GM12864 (cell line): Measurements from ENCODE around the gene SELENOS.

Experiments
- DNase-seq: peaks from one replicate; pipeline ENCODE4 v3.0.0-alpha.2; 2011; ENCODE audit warnings: low read depth
- H3K4me3 ChIP-seq: 2 replicates; pipeline ENCODE4 v1.5.1; 2011; ENCODE audit warnings: mild to moderate bottlenecking, low read depth, low read length, control low read depth
- TF ChIP-seq, protein P1 (sequence below): IDR thresholded peaks from 2 replicates; pipeline ENCODE4 v1.5.1; 2011; ENCODE audit warnings: low read depth, mild to moderate bottlenecking, moderate library complexity, low read length, control low read depth, inconsistent platforms; ENCODE audit errors: missing control alignments

Gene SELENOS

DNA sequence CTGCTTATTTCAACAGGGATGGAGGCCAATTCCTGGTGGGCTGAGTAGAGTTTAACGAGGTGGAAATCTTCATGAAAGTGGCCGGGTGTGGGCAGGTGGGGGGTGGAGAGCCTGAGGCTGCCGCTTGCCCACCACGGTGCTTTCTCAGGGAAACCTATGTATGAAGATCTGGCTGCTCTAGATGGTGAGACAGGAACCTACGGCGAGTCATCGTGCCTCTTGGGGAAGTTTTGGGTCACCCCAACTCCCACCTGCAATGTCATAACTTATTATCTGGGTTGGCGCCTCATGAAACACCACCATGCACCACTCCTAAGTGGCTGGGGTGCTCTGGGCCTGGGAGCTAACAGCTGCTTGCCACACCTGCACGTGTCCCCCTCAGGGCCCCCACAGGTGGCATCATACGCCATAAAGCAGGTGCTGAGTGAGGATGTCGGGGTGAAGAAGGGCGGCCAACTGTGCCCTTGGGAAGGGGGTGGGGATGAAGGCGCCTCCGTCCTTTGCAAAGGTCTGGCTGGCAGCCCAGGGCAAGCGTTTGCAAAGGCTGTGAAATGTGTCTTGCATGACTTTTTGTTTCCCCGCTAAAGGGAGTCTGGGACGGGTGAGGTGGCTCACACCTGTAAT lies 45.7 kb upstream of the SELENOS start:
- DNase-seq: no peak
- H3K4me3 ChIP-seq: no peak overlapping the region
- TF ChIP-seq, protein P1, sequence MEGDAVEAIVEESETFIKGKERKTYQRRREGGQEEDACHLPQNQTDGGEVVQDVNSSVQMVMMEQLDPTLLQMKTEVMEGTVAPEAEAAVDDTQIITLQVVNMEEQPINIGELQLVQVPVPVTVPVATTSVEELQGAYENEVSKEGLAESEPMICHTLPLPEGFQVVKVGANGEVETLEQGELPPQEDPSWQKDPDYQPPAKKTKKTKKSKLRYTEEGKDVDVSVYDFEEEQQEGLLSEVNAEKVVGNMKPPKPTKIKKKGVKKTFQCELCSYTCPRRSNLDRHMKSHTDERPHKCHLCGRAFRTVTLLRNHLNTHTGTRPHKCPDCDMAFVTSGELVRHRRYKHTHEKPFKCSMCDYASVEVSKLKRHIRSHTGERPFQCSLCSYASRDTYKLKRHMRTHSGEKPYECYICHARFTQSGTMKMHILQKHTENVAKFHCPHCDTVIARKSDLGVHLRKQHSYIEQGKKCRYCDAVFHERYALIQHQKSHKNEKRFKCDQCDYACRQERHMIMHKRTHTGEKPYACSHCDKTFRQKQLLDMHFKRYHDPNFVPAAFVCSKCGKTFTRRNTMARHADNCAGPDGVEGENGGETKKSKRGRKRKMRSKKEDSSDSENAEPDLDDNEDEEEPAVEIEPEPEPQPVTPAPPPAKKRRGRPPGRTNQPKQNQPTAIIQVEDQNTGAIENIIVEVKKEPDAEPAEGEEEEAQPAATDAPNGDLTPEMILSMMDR: no peak

DNA sequence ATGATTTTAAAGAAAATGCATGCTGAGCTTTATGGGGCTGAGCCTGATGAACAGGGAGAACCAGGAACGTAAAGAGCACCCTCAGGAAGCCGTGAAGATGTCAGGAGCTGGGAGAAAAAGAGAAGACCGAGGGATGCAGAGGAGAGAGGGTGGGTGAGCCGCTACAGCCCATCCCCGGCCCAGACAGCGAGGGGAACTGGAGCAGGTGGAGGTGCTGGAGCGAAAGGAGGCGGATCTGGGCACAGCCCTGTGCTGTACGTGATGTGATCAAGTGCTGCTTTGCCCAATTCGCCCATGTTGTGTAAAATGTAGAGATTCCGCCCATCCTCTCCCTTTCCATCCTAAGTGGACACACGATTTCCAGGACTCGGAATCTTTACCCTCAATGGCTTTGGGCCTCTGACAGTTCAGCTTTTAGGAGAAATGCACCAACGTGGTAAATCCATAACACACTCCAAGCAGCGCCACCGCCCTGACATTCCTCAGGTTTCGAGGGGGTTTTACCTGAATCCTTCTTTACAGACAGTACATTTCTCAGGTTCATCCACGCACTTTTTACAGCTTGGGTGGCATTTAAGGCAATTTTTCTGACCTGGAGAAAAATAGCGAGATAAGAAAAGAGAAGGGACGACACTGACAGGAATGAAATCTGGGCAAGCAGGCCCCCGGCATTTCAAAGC lies 44.9 kb upstream of the SELENOS start:
- no peak for DNase-seq
- TF ChIP-seq, protein P1: no peak
- H3K4me3 ChIP-seq: no peak overlapping the region

DNA sequence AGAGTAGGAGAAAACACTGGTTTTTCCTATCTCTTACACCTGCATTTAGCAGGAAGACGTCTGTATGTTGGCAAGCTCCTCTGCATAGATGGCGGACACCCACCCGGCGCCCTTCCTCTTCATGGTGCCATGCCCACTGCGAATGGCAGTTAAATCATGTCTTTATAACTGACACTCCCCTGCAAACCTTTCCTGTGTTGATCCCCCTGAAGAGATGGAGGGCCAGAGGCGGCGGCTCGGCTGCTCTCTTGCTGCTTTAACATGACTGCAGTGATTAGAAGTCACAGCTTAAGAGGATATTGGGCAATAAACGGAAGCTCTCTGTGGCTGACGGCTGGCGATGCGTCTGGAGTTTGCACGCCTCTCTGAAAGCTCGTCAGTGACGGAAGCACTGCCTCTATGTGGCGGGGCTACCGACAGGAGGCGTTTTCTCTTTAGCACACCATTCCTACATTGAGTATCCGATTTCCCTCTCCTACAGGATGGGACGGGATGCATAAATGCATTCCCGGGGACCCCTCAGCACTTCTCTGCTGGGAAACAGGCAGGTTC lies 43.3 kb upstream of the SELENOS start:
- H3K4me3 ChIP-seq: no peak overlapping the region

DNA sequence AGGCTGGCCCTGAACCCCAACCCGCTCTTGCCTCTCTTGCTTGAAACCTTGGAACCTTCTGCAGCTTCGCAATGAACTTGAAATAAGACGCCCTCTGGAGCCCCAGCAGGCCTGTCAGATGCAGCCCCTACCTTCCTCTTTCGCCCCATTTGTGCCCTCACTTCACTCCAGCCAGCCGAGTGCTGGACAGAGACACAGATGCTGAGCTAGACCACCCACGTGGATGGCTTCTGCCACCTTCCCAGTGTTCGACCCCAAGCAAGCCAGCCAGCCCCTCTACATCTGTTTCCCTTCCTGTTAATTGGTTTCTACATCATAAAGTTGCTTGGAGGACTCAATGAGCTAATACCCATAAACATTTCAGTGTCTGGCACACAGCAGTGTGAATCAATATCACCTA lies 41.6 kb upstream of the SELENOS start:
- no peak overlapping the region for H3K4me3 ChIP-seq
- DNase-seq: no peak
- TF ChIP-seq, protein P1: no peak

More for the DNA sequence above, 43.3 kb upstream of the SELENOS start:
- DNase-seq: no peak
- TF ChIP-seq, protein P1: peak; percentile 42

DNA sequence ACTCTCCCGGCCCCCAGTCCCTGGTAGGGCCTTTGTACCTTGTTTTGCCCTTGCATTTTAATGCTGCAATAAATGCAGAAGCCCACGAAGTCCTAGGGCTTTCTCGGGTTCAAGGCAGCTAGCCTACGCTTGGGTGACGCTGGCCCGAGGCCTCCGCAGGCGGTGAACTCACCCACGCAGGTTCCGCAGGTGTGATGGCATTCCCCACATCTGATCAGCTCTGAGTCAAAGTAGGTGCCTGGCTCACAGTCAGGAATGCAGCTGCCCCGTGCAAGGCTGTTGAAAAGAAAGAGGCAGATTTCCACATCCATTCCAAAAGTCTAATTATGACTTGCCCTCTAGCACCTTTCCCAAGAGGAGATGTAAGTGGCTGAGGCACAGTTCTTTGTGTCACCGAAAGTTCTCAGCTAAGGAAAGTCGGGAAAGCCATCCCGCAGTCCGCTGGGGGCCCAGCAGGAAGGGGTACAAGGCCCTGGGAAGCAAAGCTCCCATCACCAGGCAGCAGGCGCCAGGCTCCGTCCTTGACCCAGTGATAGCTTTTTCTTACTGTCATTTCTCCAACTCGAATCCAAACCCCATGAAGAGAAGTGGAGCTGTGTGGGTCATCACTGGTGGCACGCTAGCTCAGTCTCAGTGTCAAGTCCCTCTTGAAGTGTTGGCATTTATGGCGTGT lies 41.0 kb upstream of the SELENOS start:
- no peak for DNase-seq
- no peak overlapping the region for H3K4me3 ChIP-seq
- TF ChIP-seq, protein P1: no peak

DNA sequence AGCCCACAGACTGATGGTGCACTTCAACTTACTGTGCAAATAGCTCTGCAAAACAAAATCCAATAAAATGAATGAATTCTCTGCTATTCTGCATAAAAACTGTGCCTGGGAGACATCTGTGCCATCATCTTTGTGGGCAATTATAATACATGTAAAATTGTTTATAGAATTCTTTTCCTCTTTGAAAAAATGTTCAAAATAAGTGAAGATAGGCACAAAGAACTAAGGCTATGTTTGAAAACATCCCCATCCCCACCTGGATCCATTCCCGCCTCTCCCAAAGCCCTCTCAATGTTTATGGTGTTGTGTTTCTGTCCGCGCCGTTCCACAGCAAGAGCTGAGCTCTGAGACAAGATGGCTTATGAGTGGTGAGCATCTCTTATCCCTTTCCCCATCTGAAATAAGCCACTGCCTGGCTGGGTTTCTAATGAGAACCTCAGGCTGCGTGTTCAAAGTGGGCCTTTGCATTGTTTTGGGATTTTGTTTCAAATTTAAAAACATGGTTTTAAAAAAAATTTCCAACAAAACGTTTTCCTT lies 40.1 kb upstream of the SELENOS start:
- DNase-seq: no peak
- H3K4me3 ChIP-seq: no peak overlapping the region
- TF ChIP-seq, protein P1: no peak
